HepG2 (cell line): ENCODE measurements around the gene UQCRC2. TPM values are rescaled to one million over a fixed set of nuclear protein-coding genes. Genes with fewer than 3 reads are reported as not detected.

Source experiments
- FOXC1 ChIP-seq: sonication (generic); formaldehyde crosslinking; IDR thresholded peaks from 2 replicates; pipeline ENCODE4 v1.8.0; 2022; ENCODE audit warnings: mild to moderate bottlenecking, missing genetic modification reagents, borderline replicate concordance
- FOXP1 ChIP-seq, 2 experiments: fragments of 450-650 bp in 1 of 2; IDR thresholded peaks; 2 replicates each; pipeline ENCODE4 v1.6.1; 2017 to 2018; ENCODE audit warnings: antibody characterized with exemption in 1 of 2
- GZF1 ChIP-seq: sonication (generic); formaldehyde crosslinking; IDR thresholded peaks from 2 replicates; pipeline ENCODE4 v1.5.1; 2020; ENCODE audit warnings: mild to moderate bottlenecking, missing genetic modification reagents
- RFX5 ChIP-seq: IDR thresholded peaks from 2 replicates; pipeline ENCODE4 v1.6.1; 2011; ENCODE audit warnings: low read depth, low read length, improper control_type of control experiment
- SIX4 ChIP-seq: sonication (generic); formaldehyde crosslinking; IDR thresholded peaks from 2 replicates; pipeline ENCODE4 v1.4.0; 2020; ENCODE audit warnings: missing genetic modification reagents
- ZBTB3 ChIP-seq: sonication (generic); formaldehyde crosslinking; IDR thresholded peaks from 2 replicates; pipeline ENCODE4 v1.4.0; 2020; ENCODE audit warnings: low read depth, mild to moderate bottlenecking, moderate library complexity, missing genetic modification reagents, borderline replicate concordance
- ZNF260 ChIP-seq: sonication (generic); formaldehyde crosslinking; IDR thresholded peaks from 2 replicates; pipeline ENCODE4 v1.4.0; 2020; ENCODE audit warnings: missing genetic modification reagents, low read depth, mild to moderate bottlenecking, borderline replicate concordance
- ZNF557 ChIP-seq: sonication (generic); formaldehyde crosslinking; IDR thresholded peaks from 2 replicates; pipeline ENCODE4 v1.4.0; 2020; ENCODE audit warnings: missing genetic modification reagents
- polyA plus RNA-seq, 8 experiments: library from polyadenylated mRNA; depleted of rRNA in 3 of 8; stranded (reverse) in 7 of 8; unstranded in 1 of 8; fragments of >200 nt; fragmentation: Illumina TruSeq in 4 of 8; extraction: Trizol in 4 of 8; gene quantifications; 2 replicates each; pipeline versions ENCODE4 v1.2.1 to v1.2.3, GENCODE V29; 2011 to 2016; ENCODE audit warnings: low read depth in 4 of 8, missing spikeins in 1 of 8, mixed read lengths in 1 of 8; ENCODE audit not compliant: insufficient read depth in 1 of 8
- total RNA-seq, 5 experiments: library from RNA; depleted of rRNA; stranded (reverse); fragments of >200 nt; fragmentation: Illumina TruSeq; extraction: Trizol; gene quantifications; 2 replicates each; pipeline ENCODE4 v1.2.3, GENCODE V29; 2016; ENCODE audit warnings: low read depth in 1 of 5
- TF ChIP-seq, protein P1 (sequence below): fragments of 450-650 bp; IDR thresholded peaks from 2 replicates; pipeline ENCODE4 v1.6.1; 2016
- TF ChIP-seq, protein P2 (sequence below): sonication (generic); formaldehyde crosslinking; IDR thresholded peaks from 2 replicates; pipeline ENCODE4 v1.8.1; 2023; ENCODE audit warnings: missing genetic modification reagents, mild to moderate bottlenecking, borderline replicate concordance
- TF ChIP-seq, protein P3 (sequence below): sonication (generic); formaldehyde crosslinking; IDR thresholded peaks from 2 replicates; pipeline ENCODE4 v1.4.0; 2020; ENCODE audit warnings: low read depth, mild to moderate bottlenecking, missing genetic modification reagents

The UQCRC2 gene
- total and polyA plus RNA-seq, 2 of the 13 experiments (the other 11 are each of a cell fraction or from before 2014, with no cell fraction given), result 442 to 536 TPM

DNA sequence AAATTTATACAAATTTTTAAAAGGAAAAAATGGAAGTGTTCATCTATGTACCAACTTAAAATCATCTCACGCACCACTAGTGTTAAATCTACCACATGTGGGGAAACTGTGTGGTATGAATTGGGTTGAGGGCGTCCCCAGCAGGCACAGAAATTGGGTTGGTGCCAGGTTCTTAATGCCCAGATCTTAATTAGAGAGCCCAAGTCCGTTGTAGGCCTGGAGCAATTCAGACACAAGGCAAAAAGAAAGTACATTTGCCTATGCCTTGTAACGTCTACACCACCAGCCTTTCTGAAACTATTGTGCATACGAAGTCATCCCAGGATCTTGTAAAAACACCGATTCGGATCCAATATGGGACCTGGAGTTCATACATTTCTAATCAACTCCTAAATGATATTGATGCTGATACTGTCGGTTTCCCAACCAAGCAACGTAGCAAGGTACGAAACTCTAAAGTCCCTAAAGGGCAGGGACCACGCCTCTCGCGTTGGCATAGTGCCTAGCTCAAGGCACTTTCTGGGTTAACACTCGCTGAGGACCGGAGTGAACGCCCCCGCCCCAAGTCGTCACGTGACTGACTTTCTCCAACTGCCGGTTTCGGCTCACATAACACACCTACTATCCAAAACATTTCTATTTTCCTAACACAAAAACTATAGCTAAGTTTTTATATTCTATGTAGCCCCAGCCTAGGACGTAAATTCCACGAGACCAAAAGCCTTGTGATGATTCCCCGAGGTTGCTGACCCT, 945 bp upstream of the UQCRC2 start (continued):
- TF ChIP-seq ZBTB3 (CRISPR knock-in tag) (no peak), ZNF260 (CRISPR knock-in tag) (no peak), SIX4 (no peak; the same call in none of the 2 replicates), FOXC1 (CRISPR knock-in tag) (no peak), RFX5 (no peak), ZNF557 (CRISPR knock-in tag) (no peak), GZF1 (no peak), FOXP1 (IDR thresholded peaks at IDR 0.05) (no peak), FOXP1 (CRISPR knock-in tag; IDR thresholded peaks at IDR 0.05) (peak; percentile 9; the same call in 1 of the 2 replicates)
- TF ChIP-seq, protein P1, sequence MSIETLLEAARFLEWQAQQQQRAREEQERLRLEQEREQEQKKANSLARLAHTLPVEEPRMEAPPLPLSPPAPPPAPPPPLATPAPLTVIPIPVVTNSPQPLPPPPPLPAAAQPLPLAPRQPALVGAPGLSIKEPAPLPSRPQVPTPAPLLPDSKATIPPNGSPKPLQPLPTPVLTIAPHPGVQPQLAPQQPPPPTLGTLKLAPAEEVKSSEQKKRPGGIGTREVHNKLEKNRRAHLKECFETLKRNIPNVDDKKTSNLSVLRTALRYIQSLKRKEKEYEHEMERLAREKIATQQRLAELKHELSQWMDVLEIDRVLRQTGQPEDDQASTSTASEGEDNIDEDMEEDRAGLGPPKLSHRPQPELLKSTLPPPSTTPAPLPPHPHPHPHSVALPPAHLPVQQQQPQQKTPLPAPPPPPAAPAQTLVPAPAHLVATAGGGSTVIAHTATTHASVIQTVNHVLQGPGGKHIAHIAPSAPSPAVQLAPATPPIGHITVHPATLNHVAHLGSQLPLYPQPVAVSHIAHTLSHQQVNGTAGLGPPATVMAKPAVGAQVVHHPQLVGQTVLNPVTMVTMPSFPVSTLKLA, result no peak; the same call in 1 of the 2 replicates
- TF ChIP-seq, protein P2, sequence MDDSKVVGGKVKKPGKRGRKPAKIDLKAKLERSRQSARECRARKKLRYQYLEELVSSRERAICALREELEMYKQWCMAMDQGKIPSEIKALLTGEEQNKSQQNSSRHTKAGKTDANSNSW (CRISPR knock-in tag), result no peak
- TF ChIP-seq, protein P3, sequence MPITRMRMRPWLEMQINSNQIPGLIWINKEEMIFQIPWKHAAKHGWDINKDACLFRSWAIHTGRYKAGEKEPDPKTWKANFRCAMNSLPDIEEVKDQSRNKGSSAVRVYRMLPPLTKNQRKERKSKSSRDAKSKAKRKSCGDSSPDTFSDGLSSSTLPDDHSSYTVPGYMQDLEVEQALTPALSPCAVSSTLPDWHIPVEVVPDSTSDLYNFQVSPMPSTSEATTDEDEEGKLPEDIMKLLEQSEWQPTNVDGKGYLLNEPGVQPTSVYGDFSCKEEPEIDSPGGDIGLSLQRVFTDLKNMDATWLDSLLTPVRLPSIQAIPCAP (CRISPR knock-in tag), result no peak
